HG03108 (cell line): Measurements from ENCODE around the gene SFTA2.
"Not testable (repeated sequence)": the region's sequence is repeated elsewhere in the genome, so short reads cannot be mapped to it uniquely, and the experiment has no call there.

Source experiments
- ATAC-seq: cut with Tn5 transposase; IDR thresholded peaks from one replicate; pipeline ENCODE4 v1.9.1; 2021; ENCODE audit warnings: moderate library complexity; ENCODE audit not compliant: unreplicated experiment

The SFTA2 gene

GRCh38 chr6:30931969-30932645 lies at the start of gene SFTA2:
SFTA2 (minus strand) TSS chr6:30932170; CDS start chr6:30932096, 74 bp downstream.
- ATAC-seq = no peak

DNA sequence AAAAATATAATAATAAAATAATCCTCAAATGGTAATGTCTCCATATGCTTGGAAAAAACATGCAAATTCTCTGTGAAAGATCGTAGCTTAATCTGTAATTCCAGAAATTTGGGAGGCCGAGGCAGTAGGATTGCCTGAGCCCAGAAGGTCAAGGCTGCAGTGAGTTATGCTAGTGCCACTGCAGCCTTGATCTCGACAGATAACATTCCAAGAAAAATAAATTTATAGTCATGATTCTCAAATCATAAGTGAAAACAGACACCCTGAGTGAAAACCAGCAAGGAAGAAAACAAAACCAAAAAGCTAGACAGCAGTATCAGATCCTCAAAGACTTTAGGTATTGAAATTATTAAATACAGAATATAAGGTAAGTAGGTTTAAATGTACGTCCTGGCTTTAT lies 47.7 kb upstream of the SFTA2 start:
- no peak for ATAC-seq

DNA sequence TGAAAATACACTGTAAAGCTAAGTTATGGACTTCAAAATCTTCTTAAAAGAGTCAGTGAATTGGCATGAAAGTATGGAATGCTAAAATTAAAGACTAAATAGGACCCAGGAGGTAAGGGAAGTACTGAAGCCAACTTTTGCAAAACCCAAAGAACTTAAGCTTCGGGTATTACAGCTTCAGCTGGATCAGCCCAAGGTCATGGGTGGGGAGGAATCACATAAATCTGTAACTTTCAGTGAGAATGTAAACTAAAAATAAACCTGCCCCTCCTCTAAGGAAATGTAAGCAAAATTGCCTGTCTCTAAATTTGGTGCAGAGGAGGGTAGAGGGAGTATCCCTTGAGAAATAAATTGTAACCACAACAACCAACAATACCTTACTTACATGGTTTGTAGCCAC lies 47.2 kb upstream of the SFTA2 start:
- no peak for ATAC-seq

- no peak for ATAC-seq
These were observed 42.7 kb upstream of the SFTA2 start for GRCh38 chr6:30974490-30975252.

- ATAC-seq = no peak
These were observed 40.8 kb upstream of the SFTA2 start for GRCh38 chr6:30972816-30973215.

DNA sequence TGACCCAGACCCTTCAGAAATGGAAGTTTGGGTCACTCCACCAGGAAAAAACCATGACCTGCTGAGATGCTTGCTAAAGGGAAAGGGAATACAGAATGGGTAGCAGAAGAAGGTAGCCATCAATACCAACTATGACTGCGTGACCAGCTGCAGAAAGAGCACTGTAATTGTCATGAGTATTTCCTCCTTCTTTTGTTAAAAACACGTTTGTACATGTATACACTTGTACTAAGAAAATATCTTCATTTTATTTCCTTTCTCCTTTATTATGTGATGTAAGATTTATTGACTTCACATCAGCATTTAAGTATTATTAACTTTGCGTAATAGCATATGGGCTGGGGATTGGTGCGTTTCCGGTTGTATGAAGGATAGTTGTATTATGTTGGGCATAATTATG lies 39.0 kb upstream of the SFTA2 start:
- ATAC-seq = no peak

- ATAC-seq = not testable (repeated sequence)
These were observed 37.2 kb upstream of the SFTA2 start for GRCh38 chr6:30969171-30969570.

- no peak for ATAC-seq
These were observed 34.2 kb upstream of the SFTA2 start for GRCh38 chr6:30966154-30966553.

- ATAC-seq = no peak
These were observed 33.2 kb upstream of the SFTA2 start for GRCh38 chr6:30965140-30965601.

DNA sequence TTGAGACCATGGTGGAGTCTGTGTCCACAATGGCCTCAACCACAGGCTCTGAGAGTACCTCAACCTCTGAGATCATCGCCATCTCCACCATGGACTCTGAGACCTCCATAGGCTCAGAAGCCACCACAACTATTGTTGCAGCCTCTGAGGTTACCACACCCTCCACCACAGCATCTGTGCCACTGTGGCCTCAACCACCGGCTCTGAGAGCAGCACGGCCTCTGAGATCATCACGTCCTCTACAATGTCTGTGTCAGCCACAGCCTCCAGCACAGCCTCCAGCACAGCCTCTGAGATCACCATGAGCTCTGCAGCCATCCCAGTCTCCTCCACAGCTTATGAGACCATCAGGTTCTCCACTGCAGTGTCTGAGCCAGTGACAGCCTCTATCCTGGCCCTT lies 32.1 kb upstream of the SFTA2 start:
- no peak for ATAC-seq

DNA sequence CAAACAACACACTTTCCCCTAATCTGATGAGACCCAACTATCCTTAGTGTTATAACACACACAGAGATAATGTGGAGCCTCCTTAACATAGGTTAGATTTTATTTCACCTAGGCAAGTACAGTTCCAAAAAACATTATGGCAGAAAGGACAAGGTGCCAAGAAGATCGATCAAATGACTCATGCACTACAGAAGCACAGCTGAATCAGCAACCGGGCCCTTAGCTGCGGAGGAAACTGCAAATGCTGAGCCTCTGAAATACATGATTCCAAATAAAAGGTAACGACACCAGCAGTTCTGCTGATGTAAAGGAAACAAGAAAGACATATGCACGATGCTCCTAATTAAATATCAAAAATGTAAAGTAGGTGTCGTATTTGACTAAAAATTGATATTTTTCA lies 31.7 kb upstream of the SFTA2 start:
- no peak for ATAC-seq

GRCh38 chr6:30962716-30963115 lies 30.7 kb upstream of the SFTA2 start:
- ATAC-seq = no peak

- no peak for ATAC-seq
These were observed 29.1 kb upstream of the SFTA2 start for GRCh38 chr6:30960907-30961673.

DNA sequence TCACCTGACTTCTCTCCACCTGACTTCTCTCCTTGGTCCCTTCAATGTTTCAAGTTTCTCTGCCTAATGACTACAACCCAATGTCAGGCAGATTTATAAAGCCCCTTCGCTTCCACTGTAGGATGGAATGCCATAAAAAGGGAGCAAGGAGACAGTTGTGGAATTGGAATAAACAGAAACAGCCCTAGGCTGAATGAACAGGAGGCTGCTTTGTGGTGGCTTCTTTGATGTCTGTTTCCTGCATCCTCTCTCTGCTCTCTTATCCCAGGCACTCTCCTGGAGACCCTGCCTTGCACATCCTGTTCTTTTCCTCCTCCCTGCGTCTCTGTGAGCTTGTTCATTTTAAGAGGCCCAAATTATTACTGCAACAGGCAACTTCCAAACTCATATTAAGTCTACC lies 25.7 kb upstream of the SFTA2 start:
- no peak for ATAC-seq

DNA sequence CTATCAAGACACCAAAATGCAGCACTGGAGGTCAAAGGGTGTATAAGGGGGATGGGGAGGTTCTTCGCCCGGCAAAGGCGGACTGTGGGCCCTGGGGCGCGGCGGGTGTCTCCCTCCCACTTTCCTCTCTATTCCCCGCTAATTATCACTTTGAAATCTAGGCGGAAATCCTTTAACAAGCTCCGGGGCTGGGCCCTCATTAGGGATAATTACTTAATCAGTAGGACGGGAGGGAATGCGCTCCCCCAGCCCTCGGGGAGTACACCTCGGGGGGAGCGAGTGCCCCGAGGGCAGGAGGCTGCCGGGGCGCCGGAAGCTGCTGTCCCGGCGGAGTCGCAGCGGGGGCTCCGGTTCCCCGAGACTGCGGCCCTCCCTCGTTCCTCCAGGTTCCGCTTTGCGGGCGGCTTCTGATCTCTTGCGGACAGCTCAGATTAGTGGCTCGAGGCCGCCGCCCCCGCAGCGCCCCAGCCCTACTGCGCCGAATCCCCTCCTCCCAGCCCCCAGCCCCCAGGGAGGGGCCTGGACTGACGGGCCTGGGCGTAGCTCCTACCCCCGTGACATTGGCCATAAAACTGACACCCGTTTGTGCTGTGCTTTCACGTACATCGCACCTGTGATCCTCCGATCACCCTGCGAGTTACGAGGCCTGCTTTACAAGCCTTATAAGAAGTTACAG lies 23.5 kb upstream of the SFTA2 start:
- peak; percentile 64 for ATAC-seq

- no peak for ATAC-seq
These were observed 22.8 kb upstream of the SFTA2 start for GRCh38 chr6:30954631-30955366.

DNA sequence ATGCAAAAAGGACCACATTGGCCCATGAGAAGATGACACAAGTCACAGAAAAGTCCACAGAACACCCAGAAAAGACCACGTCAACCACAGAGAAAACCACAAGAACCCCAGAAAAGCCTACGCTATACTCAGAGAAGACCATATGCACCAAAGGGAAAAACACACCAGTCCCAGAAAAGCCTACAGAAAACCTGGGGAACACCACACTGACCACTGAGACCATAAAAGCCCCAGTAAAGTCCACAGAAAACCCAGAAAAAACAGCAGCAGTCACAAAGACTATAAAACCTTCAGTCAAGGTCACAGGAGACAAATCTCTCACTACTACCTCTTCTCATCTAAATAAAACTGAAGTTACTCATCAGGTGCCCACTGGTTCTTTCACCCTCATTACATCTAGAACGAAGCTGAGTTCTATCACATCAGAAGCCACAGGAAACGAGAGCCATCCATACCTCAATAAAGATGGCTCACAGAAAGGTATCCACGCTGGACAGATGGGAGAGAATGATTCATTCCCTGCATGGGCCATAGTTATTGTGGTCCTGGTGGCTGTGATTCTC lies 20.0 kb upstream of the SFTA2 start:
- no peak for ATAC-seq

GRCh38 chr6:30948811-30949210 lies 16.8 kb upstream of the SFTA2 start:
- no peak for ATAC-seq

GRCh38 chr6:30947231-30947630 lies 15.3 kb upstream of the SFTA2 start:
- no peak for ATAC-seq

DNA sequence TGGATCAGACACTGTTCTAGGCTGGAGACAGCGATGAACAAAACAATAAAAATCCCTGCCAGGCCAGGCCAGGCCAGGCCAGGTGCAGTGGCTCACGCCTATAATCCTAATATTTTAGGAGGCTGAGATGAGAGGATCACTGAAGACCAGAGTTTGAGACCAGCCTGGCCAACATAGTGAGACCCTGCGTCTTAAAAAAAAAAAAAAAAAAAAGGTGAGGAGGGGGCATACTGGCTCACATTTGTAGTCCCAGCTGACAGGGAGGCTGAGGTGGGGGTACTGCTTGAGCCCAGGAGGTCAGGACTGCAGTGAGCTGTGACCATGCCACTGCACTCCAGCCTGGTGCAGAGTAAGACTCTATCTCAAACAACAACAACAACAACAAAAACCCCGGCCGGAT lies 13.3 kb upstream of the SFTA2 start:
- no peak for ATAC-seq
